SH-SY5Y (cell line): ENCODE results near the gene RANBP17.

ENCODE experiments used
- GATA2 ChIP-seq: IDR thresholded peaks from 2 replicates; pipeline ENCODE4 v1.6.1; 2011; ENCODE audit warnings: mild to moderate bottlenecking, low read depth, low read length
- GATA3 ChIP-seq: IDR thresholded peaks from 2 replicates; pipeline ENCODE4 v1.6.1; 2011; ENCODE audit warnings: low read depth, mild to moderate bottlenecking, low read length, moderate library complexity

- TF ChIP-seq GATA3, result no peak
- no peak for TF ChIP-seq GATA2
Measured at GRCh38 chr5:171340042-171340441, 478.2 kb downstream of the RANBP17 start.
